ENCODE results near the gene MFSD6. TPM values are rescaled to one million over a fixed set of nuclear protein-coding genes. Genes with fewer than 3 reads are reported as not detected.

The MFSD6 gene
- total and polyA plus RNA-seq, 9 donors: 7.7 to 68.1 (median 11.8) TPM

GRCh38 chr2:190406805-190407204 is 1.4 kb upstream of the MFSD6 start:
- no peaks in the 10 kb centered on the region for H3K36me3 ChIP-seq
- no peak overlapping the region for H3K27ac ChIP-seq
- TF ChIP-seq POLR2A (IDR thresholded peaks at IDR 0.05) (no peak), EP300 (IDR thresholded peaks at IDR 0.05) (no peak), CTCF (IDR thresholded peaks at IDR 0.05) (no peak)
- intact Hi-C loops (cut with DNase I): no loop called here
- H3K4me3 ChIP-seq: no peak overlapping the region
- H3K9me3 ChIP-seq: no peaks in the 10 kb centered on the region
- no peaks in the 10 kb centered on the region for H3K27me3 ChIP-seq
- peaks cover 3% of the 10 kb centered on the region for H3K4me1 ChIP-seq (ENCODE audit: insufficient read depth)
- 90 to 94% (median 91%) methylated on average over 4 of the region's 4 CpGs for WGBS, 3 donors
- no peak for DNase-seq

GRCh38 chr2:190407246-190407661 is 901 bp upstream of the MFSD6 start:
- WGBS, 3 donors: 53 to 62% (median 57%) methylated on average over 11 of the region's 11 CpGs
- no peaks in the 10 kb centered on the region for H3K36me3 ChIP-seq
- peaks cover 3% of the 10 kb centered on the region for H3K4me1 ChIP-seq (ENCODE audit: insufficient read depth)
- no peak for DNase-seq
- H3K27ac ChIP-seq: no peak overlapping the region
- intact Hi-C loops (cut with DNase I): no loop called here
- H3K4me3 ChIP-seq: no peak overlapping the region
- H3K27me3 ChIP-seq: no peaks in the 10 kb centered on the region
- TF ChIP-seq EP300 (IDR thresholded peaks at IDR 0.05): no peak
- TF ChIP-seq POLR2A (IDR thresholded peaks at IDR 0.05): no peak
- no peak for TF ChIP-seq CTCF (IDR thresholded peaks at IDR 0.05)
- H3K9me3 ChIP-seq: no peaks in the 10 kb centered on the region

DNA sequence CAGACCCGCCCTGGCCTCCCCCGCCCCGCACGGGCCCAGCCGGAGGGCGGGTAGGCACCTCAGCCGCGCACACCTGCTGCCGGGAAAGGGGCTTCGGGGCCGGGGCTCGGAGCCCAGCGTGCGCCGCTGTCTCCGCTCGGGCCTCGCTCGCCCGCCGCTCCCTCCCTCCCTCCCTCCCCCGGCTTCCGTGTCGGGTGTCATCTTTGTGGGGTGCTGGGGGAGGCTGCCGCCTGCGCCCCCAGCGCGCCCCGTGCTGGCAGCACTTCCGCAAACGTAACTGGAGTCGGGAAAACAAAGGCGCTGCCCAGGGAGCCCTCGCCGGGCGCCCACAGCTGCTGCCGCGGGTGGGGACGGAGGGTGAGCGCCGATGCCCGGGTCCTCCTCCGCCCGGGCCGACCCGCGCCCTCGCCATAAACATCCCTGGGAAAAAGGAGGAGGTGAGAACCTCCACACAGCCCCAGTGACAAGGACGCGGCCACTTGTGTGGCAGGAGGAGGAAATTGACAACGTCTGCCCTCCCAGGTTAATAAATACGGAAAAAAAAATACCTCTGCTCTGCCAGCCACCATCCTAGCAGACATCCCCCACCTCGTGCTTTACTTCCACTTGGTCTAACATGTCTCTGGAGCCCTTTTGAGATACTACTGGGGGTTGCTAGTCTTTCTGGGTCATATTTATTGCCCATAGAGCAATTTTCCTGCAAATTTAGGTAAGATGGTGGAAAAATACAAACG is 550 bp downstream of the MFSD6 start:
- DNase-seq: peak; percentile 24 to 68 (median 47)
- Histone ChIP-seq H3K4me3 (peak overlapping the region; percentile 75), H3K27me3 (no peaks in the 10 kb centered on the region), H3K9me3 (no peaks in the 10 kb centered on the region), H3K27ac (peak overlapping the region; percentile 29 to 58), H3K36me3 (no peaks in the 10 kb centered on the region), H3K4me1 (ENCODE audit: insufficient read depth) (peaks cover 3% of the 10 kb centered on the region)
- intact Hi-C loops (cut with DNase I): no loop called here
- 2 to 4% (median 2%) methylated on average over 15 to 54 of the region's 54 CpGs for WGBS, 3 donors
- TF ChIP-seq EP300 (IDR thresholded peaks at IDR 0.05) (no peak), CTCF (IDR thresholded peaks at IDR 0.05) (no peak), POLR2A (IDR thresholded peaks at IDR 0.05) (no peak)

- Histone ChIP-seq H3K4me3 (no peak overlapping the region), H3K27ac (no peak overlapping the region), H3K9me3 (no peaks in the 10 kb centered on the region), H3K4me1 (ENCODE audit: insufficient read depth) (peaks cover 3% of the 10 kb centered on the region), H3K27me3 (no peaks in the 10 kb centered on the region), H3K36me3 (no peaks in the 10 kb centered on the region)
- WGBS, 3 donors: 38 to 62% (median 45%) methylated on average over 2 of the region's 2 CpGs
- TF ChIP-seq POLR2A (IDR thresholded peaks at IDR 0.05) (no peak), EP300 (IDR thresholded peaks at IDR 0.05) (no peak), CTCF (IDR thresholded peaks at IDR 0.05) (no peak)
- intact Hi-C loops (cut with DNase I): no loop called here
- DNase-seq: no peak
Measured at GRCh38 chr2:190409616-190410015, 1.5 kb downstream of the MFSD6 start.

All from ovary (tissue), 9 donors.